Endothelial cell (in vitro differentiated cells): ENCODE measurements around the gene STARD3. TPM values are rescaled to one million over a fixed set of nuclear protein-coding genes. Genes with fewer than 3 reads are reported as not detected.

Experiments used
- DNase-seq: peaks from one replicate; pipeline ENCODE4 v3.0.0; 2021; ENCODE audit warnings: low spot score
- H3K27ac Mint-ChIP-seq: one replicate; pipeline ENCODE4 v1.8.0; 2021; ENCODE audit warnings: mixed read lengths, inconsistent platforms; ENCODE audit not compliant: unreplicated experiment
- H3K27me3 Mint-ChIP-seq: one replicate; pipeline ENCODE4 v1.8.0; 2021; ENCODE audit warnings: mild to moderate bottlenecking, moderate library complexity, mixed read lengths, inconsistent platforms; ENCODE audit not compliant: unreplicated experiment
- H3K36me3 Mint-ChIP-seq: one replicate; pipeline ENCODE4 v1.8.0; 2021; ENCODE audit warnings: mild to moderate bottlenecking, low read depth, mixed read lengths, inconsistent platforms; ENCODE audit not compliant: unreplicated experiment
- H3K4me1 Mint-ChIP-seq: one replicate; pipeline ENCODE4 v1.8.0; 2021; ENCODE audit warnings: mild to moderate bottlenecking, mixed read lengths, inconsistent platforms; ENCODE audit not compliant: unreplicated experiment
- H3K4me3 Mint-ChIP-seq: one replicate; pipeline ENCODE4 v1.8.0; 2021; ENCODE audit warnings: mild to moderate bottlenecking, mixed read lengths, inconsistent platforms; ENCODE audit not compliant: unreplicated experiment
- H3K9me3 Mint-ChIP-seq: one replicate; pipeline ENCODE4 v1.8.0; 2021; ENCODE audit warnings: mixed read lengths, inconsistent platforms; ENCODE audit not compliant: unreplicated experiment
- total RNA-seq: library from RNA; stranded (reverse); fragmentation: NEBNext Ultra II Directional; extraction: Animal tissue kit (Norgen Biotek cat#: 25700); gene quantifications from one replicate; pipeline ENCODE4 v1.2.1, GENCODE V29; 2021; ENCODE audit not compliant: unreplicated experiment
- TF ChIP-seq, protein P1 (sequence below): fragments of 200-600 bp; sonication (generic); IDR thresholded peaks from one replicate; pipeline ENCODE4 v1.5.0; 2021; ENCODE audit warnings: antibody characterized with exemption; ENCODE audit not compliant: unreplicated experiment

The STARD3 gene
- total RNA-seq, 1 donor from 2014 or later, result 77.7 TPM

DNA sequence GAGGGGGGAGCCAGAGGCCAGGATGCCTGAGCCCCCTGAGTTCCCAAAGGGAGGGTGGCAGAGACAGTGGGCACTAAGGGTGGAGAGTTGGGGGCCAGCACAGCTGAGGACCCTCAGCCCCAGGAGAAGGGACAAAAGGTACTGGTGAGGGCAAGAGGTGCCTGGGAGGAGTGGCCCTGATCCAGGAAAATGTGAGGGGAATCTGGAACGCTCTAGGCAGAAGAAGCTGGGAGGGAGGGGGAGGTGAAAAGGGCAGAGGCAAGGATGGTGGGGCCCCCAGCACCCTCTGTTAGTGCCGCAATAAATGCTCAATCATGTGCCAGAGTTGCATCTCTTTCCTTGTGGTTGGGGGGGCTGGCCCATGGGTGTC is 29.3 kb downstream of the STARD3 start:
- H3K4me3 Mint-ChIP-seq, result no peak overlapping the region
- peaks cover 4% of the 10 kb centered on the region for H3K4me1 Mint-ChIP-seq
- no peak for DNase-seq
- H3K27ac Mint-ChIP-seq, result no peak overlapping the region
- H3K27me3 Mint-ChIP-seq, result peaks cover 22% of the 10 kb centered on the region
- H3K36me3 Mint-ChIP-seq, result peaks cover 10% of the 10 kb centered on the region
- no peaks in the 10 kb centered on the region for H3K9me3 Mint-ChIP-seq
- TF ChIP-seq, protein P1, sequence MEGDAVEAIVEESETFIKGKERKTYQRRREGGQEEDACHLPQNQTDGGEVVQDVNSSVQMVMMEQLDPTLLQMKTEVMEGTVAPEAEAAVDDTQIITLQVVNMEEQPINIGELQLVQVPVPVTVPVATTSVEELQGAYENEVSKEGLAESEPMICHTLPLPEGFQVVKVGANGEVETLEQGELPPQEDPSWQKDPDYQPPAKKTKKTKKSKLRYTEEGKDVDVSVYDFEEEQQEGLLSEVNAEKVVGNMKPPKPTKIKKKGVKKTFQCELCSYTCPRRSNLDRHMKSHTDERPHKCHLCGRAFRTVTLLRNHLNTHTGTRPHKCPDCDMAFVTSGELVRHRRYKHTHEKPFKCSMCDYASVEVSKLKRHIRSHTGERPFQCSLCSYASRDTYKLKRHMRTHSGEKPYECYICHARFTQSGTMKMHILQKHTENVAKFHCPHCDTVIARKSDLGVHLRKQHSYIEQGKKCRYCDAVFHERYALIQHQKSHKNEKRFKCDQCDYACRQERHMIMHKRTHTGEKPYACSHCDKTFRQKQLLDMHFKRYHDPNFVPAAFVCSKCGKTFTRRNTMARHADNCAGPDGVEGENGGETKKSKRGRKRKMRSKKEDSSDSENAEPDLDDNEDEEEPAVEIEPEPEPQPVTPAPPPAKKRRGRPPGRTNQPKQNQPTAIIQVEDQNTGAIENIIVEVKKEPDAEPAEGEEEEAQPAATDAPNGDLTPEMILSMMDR, result no peak

DNA sequence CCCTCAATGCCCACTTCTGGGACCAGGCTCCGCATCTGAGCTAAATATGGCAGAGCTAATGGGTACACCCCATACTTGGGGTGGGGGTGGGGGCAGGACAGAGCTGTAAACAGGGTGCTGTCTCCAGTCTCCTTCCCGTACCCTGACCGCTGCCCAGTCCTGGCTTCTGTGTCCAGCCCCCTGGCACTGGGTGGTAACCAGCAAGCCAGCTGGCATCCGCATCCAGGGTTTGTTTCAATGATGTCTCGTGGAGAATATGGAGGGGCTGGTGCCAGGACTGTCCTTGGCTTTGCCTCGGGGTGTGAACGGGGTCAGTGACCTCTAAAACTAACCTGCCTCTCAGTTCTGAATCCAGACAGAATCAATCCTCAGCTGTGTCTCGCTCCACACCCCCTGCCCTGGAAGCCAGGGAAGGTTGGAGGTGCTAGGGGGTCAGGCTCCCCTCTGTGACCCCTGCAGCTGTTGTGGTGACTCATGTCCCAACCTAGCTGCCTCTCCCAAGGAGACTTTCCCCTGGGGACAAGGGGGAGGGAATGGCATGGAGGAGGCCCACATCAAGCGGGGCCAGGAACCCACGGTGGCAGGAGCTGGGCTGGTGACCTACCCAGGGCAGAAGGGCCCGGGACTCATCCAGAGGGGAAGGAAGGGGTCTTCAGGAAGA is 29.8 kb downstream of the STARD3 start:
- no peak overlapping the region for H3K4me3 Mint-ChIP-seq
- TF ChIP-seq, protein P1, result no peak
- no peaks in the 10 kb centered on the region for H3K9me3 Mint-ChIP-seq
- no peak overlapping the region for H3K27ac Mint-ChIP-seq
- DNase-seq, result no peak
- H3K36me3 Mint-ChIP-seq, result peaks cover 5% of the 10 kb centered on the region
- peaks cover 24% of the 10 kb centered on the region for H3K27me3 Mint-ChIP-seq
- H3K4me1 Mint-ChIP-seq, result peaks cover 4% of the 10 kb centered on the region

DNA sequence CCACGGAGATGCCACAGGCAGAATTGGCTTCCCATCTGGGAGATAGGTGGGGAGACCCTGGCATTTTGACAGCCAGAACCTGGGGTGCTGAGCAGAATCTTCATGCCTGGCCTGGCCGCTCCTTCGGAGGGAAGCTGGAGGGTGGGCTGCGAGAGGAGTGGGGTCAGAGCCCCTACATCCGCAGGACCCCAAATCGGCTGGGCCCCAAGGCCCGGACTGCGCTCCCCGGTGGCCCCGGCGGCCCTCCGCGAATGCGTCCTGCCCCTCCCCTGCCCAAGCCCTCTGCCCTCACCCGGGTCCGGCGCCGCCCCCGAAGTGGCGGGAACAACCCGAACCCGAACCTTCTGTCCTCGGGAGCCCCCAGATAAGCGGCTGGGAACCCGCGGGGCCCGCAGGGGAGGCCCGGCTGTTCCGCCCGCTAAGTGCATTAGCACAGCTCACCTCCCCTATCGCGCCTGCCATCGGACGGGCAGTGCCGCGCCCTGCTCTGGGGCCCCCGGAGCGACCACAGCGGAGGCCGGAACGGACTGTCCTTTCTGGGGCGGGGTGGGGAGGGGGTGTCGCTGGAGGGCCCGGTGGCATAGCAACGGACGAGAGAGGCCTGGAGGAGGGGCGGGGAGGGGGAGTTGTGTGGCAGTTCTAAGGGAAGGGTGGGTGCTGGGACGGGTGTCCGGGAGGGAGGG is 30.5 kb downstream of the STARD3 start:
- peaks cover 28% of the 10 kb centered on the region for H3K27me3 Mint-ChIP-seq
- peaks cover 4% of the 10 kb centered on the region for H3K4me1 Mint-ChIP-seq
- no peak overlapping the region for H3K27ac Mint-ChIP-seq
- no peaks in the 10 kb centered on the region for H3K9me3 Mint-ChIP-seq
- TF ChIP-seq, protein P1, result no peak
- no peak for DNase-seq
- H3K4me3 Mint-ChIP-seq, result no peak overlapping the region
- H3K36me3 Mint-ChIP-seq, result peaks cover 5% of the 10 kb centered on the region

DNA sequence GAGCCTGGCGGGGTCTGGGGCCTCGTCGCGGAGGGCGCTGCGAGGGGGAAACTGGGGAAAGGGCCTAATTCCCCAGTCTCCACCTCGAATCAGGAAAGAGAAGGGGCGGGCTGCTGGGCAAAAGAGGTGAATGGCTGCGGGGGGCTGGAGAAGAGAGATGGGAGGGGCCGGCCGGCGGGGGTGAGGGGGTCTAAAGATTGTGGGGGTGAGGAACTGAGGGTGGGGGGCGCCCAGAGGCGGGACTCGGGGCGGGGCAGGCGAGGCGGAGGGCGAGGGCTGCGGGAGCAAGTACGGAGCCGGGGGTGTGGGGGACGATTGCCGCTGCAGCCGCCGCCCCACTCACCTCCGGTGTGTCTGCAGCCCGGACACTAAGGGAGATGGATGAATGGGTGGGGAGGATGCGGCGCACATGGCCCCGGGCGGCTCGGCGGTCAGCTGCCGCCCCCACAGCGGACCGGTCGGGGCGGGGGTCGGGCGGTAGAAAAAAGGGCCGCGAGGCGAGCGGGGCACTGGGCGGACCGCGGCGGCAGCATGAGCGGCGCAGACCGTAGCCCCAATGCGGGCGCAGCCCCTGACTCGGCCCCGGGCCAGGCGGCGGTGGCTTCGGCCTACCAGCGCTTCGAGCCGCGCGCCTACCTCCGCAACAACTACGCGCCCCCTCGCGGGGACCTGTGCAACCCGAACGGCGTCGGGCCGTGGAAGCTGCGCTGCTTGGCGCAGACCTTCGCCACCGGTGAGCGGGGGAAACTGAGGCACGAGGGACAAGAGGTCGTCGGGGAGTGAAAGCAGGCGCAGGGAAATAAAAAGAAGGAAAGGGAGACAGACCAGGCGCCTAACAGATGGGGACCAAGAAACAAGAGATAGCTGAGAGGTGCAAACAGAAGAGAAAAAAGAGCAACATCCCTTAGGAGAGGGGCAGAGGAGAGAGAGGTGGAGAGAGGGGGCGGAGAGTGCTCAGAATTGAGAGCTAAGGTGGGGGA is 31.3 kb downstream of the STARD3 start, which contains the start of gene PNMT:
Gene PNMT (plus strand): TSS at position 509 of the 980 bp plus-strand sequence. CDS start 23 bp downstream, at position 532.
- no peaks in the 10 kb centered on the region for H3K9me3 Mint-ChIP-seq
- H3K27me3 Mint-ChIP-seq, result peaks cover 30% of the 10 kb centered on the region
- H3K36me3 Mint-ChIP-seq, result peaks cover 5% of the 10 kb centered on the region
- H3K4me1 Mint-ChIP-seq, result peaks cover 4% of the 10 kb centered on the region
- peak within 1 kb of the TSS; percentile 31 for H3K4me3 Mint-ChIP-seq
- peak; percentile 80 for DNase-seq
- TF ChIP-seq, protein P1, result peak; percentile 65
- no peak within 1 kb of the TSS for H3K27ac Mint-ChIP-seq
